GM21360 (cell line): Measurements from ENCODE around the gene GLG1.
"Not testable (repeated sequence)": the region's sequence is repeated elsewhere in the genome, so short reads cannot be mapped to it uniquely, and the experiment has no call there.

Experiments
- ATAC-seq: cut with Tn5 transposase; IDR thresholded peaks from one replicate; pipeline ENCODE4 v1.9.1; 2021; ENCODE audit warnings: mild to moderate bottlenecking, moderate library complexity; ENCODE audit not compliant: unreplicated experiment

GLG1 gene

GRCh38 chr16:74606521-74607309, at the start of gene GLG1:
Gene GLG1 (minus strand): TSS chr16:74607114. CDS start chr16:74607094, 20 bp downstream.
- ATAC-seq: peak; percentile 95

DNA sequence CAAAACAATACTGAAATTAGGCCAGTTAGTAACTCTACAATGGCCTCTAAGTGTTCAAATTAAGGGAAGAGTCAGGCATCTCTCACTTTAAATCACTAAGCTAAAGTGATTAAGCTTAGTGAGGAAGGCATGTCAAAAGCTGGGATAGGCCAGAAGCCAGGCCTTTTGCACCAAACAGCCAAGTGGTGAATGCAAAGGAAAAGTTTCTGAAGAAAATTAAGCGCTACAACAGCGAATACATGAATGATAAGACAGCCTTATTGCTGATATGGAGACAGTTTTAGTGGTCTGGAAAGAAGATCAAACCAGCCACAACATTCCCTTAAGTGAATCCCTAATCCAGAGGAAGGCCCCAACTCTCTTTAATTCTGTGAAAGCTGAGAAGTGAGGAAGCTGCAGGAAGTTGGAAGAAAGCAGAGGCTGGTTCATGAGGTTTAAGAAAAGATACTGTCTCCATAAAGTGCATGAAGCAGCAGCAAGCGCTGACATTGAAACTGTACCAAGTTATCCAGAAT, 47.7 kb upstream of the GLG1 start:
- ATAC-seq: no peak

DNA sequence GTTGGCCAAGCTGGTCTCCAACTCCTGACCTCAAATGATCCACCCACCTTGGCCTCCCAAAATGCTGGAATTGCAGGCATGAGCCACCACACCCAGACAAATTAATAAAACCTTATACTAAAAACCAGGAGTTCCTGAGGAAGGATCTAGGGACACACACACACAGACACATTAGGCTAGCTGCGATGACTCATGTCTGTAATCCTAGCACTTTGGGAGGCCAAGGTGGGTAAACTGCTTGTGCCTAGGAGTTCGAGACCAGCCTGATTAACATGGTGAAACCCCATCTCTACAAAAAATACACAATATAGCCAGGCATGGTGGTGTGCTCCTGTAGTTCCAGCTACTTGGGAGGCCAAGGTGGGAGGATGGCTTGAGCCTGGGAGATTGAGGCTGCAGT, 46.0 kb upstream of the GLG1 start:
- not testable (repeated sequence) for ATAC-seq

DNA sequence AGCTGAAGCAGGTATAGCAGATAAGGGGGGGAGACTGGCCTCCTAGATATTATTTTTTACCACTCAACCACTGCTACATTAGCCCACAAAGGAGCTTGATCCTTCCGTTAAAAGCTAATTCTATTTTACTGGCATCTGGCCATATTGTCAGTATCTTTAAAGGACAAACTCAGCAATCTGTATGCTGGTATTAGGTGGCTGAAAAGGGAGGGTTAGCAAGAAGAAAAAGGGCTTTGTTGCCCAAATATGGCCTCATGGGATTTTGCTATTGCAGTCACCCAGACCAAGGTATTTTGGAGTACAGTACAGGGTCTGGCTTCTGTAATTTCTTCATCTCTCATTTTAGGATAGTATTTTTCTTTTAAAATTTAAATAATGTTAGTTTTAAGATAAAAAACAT, 45.3 kb upstream of the GLG1 start:
- no peak for ATAC-seq

GRCh38 chr16:74651841-74652240, 44.9 kb upstream of the GLG1 start:
- ATAC-seq: no peak

DNA sequence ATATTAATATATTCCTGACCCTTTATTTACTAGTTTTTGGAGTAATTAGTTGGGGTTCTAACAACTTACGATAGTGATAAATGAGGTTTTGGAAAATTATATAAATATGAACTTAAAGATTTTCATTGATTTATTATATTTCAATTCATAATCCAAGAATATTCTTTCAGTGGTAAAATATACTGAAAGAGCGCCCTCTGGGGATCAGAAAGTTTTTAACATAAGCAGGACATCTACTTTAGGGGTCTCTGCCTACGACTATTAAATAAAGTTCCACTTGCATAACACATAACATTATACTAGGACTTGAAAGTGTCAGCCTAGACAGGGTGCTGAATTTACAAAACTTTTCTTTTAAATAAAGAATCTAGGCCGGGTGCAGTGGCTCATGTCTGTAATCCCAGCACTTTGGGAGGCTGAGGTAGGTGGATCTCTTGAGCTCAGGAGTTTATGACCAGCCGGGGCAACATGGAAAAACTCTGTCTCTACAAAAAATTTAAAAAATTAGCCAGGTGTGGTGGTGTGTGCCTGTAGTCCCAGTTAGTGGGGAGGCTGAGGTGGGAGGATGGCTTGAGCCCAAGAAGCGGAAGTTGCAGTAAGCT, 44.2 kb upstream of the GLG1 start:
- ATAC-seq: no peak

- ATAC-seq: no peak
These were observed 43.1 kb upstream of the GLG1 start for GRCh38 chr16:74649839-74650504.

DNA sequence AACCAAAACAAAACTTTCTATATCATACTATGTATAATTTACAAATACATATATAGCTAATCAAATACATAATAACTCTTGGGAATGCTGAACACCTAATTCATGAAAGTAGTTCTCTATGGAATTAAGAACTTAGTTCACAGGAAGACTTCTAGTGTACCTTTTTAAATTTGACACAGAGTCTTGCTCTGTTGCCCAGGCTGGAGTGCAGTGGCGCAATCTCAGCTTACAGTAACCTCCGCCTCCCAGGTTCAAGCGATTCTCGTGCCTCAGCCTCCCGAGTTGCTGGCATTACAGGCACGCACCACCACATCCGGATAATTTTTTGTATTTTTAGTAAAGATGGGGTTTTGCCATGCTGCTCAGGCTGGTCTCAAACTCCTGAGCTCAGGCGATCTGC, 35.1 kb upstream of the GLG1 start:
- ATAC-seq: no peak

- no peak for ATAC-seq
These were observed 31.0 kb upstream of the GLG1 start for GRCh38 chr16:74637742-74638453.

GRCh38 chr16:74635303-74635702, 28.4 kb upstream of the GLG1 start:
- ATAC-seq: no peak

DNA sequence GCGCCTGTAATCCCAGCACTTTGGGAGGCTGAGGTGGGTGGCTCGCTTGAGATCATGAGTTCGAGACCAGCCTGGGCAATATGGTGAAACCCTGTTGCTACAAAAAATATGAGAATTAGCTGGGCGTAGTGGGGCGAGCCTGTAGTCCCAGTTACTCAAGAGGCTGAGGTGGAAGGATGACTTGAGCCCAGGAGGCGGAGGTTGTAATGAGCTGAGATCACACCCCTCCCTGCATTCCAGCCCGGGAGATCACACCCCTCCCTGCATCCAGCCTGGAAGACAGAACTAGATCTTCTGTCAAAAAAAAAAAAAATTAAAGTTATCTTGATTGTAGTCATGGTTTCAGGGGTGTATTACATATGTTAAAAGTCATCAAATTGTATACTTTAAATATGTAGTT, 26.8 kb upstream of the GLG1 start:
- no peak for ATAC-seq

GRCh38 chr16:74627506-74628220, 20.7 kb upstream of the GLG1 start:
- no peak for ATAC-seq

DNA sequence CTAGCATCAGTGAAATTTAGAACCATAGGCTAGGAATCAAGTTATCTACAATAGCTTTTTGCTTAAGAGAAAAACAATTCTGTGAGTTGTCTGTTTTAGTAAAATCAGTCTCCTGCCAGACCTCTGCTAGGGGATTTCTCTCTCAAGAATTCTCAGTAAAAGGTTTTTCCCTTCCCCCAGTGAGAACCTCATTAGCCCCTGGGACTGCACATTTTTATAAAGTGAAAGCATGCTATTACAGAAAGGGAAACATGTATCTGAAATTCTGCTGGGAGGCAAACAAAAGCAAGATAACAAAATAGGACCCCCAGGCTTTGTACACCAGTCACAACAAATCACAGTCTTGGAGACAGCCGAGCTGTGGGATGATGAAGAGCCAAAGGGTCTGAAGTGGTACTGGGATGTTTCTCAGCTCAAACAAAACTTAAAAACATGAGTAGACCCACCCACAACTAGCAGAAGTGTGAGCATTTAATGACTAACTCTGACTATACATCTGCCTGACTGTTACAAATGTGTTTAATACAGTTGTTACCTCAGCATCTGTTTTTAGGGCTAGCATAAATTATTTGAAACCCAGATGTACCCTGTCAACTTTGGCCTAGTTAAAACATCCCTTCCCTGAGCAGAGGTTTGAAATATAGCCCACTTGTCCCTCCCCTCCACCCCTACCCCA, 20.0 kb upstream of the GLG1 start:
- no peak for ATAC-seq

DNA sequence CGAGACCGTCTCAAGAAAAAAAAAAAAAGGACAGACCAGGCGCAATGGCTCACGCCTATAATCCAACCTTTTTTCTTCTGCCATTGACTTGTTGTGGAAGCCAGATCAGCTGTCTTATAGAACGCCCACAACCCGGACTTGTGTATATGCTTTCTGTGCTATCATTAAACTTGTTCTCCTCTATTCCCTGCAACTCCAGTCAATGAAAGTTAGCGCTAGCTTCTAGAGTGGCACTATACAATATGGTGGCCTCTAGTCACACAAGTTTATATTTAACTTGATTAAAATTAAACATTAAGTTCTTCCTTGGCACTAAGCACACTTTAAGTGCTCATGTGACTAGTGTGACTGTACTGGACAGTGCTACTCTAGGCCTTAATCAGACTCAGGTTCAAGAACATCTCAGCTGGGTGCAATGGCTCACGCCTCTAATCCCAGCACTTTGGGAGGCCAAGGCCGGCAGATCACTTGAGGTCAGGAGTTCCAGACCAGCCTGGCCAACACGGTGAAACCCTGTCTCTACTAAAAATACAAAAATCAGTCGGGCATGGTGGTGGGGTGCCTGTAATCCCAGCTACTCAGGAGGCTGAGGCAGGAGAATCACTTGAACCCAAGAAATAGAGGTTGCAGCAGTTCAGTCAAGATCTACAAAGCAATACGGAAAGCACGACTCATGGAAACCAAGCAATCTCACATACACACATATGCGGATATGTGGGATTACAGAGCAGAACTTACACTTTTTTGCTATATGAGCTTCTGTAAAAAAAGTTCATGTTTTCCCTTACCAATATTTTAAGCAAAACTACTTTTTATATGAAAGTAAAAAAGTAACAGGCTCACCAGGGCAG, 18.8 kb upstream of the GLG1 start:
- ATAC-seq: no peak

DNA sequence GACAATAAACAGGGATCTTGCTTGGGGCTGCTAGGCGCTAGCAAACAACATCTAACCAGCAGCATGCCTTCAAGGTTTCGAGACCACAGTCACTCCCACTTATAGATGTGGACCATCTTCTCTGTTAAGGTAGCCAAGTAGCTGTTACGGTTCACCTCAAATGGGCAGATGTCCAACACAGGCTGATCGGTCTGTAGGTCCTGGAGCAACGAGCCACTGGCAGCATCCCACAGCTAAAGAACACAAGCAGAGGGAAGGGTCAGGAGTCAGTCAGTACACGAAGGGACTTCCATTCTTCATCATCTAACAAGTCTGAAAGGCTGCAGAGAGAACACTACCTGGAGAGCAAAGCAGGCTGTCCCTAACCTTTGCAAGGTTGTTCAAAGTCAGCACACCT, 16.9 kb upstream of the GLG1 start:
- no peak for ATAC-seq

- ATAC-seq: no peak
These were observed 16.4 kb upstream of the GLG1 start for GRCh38 chr16:74623214-74623838.

- no peak for ATAC-seq
These were observed 15.1 kb upstream of the GLG1 start for GRCh38 chr16:74622005-74622404.

DNA sequence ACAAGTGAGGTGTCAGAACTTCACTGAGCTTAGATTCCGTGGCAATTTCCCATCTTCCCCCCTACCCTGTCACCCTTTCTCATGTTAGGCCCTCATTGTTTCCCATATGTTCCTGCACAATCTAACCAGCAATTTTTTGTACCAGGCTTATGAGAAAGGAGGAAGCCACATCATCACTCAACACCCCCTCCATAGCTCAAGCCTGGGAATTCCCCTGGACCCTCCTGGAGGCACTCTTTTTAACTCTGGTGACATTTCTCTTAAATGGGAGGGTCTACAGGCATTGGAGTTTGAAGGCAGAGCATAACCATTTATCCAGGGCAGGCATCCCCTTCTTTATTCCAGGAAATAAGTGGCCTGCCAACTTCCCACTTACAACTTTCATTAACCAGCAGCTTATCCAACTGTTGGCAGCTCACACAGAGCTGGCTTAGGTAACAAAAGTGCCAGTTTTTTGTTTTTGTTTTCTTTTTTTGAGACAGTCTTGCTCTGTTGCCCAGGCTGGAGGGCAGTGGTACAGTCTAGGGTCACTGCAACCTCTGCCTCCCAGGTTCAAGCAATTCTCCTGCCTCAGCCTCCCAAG, 10.4 kb upstream of the GLG1 start:
- no peak for ATAC-seq
